Activated naive CD4-positive, alpha-beta T cell treated with anti-CD3 and anti-CD28 coated beads, Interleukin-2, amount 50 U/mL, for 16 hours (primary cell): ENCODE measurements around the gene FOXP1.

ENCODE experiments used
- DNase-seq: peaks from one replicate; pipeline ENCODE4 v3.0.0-alpha.2; 2020

FOXP1 gene

DNA sequence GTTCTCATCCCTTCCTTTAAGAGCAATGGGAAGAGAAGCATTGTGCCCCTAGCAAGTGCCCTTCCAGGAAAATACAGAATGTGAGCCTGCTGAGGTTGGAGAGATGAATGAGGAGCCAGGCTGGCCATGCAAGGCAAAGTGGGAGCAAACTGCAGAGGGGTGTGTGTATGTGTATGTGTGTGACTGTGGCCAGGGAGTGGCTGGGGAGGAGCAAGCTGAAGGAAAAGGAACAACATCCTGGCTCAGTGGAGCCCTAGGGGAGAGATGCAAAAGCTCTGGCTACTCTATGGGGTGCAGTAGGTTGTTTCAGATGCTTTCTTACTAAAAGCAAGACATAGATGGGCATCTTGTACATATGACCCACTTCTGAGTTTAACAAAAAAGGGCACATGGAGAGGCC, 20.6 kb downstream of the FOXP1 start:
- no peak for DNase-seq

DNA sequence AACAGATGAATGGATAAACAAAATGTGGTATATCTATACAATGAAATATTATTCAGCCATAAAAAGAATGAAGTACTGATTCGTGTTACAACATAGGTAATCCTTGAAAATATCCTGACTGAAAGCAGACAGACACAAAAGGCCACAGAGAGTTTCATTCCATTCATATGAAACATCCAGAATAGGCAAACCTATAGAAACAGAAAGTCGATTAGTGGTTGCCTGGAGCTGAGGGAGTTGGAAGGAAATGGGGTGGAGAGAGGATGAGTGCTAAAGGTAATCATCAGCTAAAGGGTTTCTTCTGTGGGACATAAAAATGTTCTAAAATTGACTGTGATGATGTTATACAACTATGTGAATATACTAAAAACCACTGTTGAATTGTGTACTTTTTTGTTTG, 22.9 kb downstream of the FOXP1 start:
- no peak for DNase-seq

DNA sequence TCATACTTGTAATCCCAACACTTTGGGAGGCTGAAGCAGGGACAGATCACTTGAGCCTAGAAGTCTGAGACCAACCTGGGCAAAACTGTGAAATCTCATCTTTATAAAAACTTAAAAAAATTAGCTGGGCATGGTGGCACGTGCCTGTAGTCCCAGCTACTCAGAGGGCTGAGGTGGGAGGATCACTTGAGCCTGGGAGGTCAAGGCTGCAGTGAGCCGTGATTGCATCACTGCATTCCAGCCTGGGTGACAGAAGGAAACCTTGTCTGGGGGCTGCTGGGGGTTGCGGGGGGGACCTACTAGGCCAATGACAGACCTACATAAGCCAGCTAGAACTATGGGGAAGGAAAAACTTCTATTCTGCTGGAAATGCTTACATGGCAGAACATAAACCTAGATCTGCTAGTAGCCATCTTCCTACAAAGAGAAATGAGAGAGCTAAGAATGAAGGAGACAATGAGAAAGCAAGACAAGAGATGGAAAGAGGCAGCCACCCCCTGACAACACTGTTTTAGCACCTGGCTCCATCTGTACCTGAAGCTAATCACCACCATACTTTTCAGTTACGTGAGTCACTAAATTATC, 23.9 kb downstream of the FOXP1 start:
- DNase-seq: no peak

DNA sequence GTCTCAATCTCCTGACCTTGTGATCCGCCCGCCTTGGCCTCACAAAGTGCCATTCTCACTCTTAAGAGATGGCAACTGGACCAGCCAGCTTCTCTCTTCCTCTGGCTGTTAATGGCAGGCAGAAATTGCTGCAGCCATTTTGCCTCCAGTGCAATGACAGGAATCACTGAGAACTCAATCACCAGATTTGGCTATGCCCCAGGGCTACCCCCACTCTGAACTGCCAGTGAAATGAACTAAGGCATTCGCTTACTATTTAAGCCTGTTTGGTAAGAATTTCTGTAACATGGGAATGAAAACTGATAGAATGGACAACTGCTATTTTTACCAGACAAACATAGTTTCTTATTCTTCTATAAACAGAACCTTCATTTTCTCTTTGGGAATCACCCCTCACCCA, 24.5 kb downstream of the FOXP1 start:
- no peak for DNase-seq

DNA sequence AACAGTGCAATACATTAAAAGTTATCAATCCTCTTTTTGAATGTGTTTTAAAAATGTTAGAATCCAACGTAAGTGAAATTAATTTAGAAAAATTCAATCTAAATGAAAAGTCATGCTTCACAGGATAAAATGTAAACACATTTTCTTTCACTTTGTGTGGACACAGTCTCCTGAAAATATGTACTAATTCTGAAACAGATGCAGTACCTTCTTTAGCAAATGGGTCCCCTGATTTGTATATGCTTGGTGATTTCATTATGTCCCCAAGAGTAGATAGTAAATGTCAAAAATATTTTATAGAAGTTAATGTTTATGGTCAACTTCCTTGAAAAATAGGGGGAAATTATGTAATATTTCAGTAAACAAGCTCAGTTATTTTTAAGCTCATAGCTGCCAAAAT, 28.9 kb downstream of the FOXP1 start:
- no peak for DNase-seq

DNA sequence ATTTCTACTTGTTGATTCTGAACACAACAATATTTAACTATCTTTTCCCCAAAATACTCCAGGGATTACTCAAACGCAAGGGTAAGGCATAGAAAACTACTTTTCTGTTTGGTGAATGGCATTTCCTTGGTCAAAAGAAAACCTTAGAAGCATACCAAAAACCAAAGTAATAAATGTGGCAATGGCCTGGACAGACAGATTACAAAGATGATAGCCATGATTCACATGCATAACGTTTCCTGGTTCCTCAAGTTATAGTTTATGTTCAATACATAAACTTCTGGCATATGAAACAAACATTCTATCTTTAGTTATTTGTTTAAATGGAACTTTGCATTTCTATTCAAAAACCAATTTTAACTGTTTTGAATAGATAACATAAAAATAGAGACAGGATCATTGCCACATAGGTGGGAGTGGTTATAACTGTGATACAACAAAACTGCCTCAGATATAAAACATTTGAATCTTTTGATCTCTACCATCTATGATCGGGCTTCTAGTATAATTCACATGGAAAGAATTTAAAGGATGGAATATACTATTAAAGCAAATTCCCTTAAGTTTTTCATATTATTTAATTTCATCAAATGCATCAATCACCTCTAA, 32.1 kb downstream of the FOXP1 start:
- DNase-seq: no peak

DNA sequence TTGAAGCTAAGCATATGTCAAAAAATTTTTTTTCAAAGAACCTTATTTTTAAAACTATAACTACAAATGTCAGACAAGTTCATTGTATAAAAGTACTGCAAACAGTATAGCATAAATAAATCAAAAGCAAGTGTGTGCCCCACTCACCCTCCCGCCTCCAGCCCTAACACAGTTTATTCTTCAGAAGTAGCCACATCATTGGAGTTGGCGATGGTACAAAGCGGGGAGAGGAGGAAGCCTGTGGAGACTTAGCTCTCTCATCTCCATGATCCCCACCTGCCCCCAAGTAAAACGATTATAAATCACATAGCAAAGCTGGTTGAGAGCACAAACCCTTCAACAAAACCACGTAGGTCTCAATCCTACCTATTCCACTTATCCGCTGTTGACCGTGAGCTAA, 33.6 kb downstream of the FOXP1 start:
- no peak for DNase-seq

DNA sequence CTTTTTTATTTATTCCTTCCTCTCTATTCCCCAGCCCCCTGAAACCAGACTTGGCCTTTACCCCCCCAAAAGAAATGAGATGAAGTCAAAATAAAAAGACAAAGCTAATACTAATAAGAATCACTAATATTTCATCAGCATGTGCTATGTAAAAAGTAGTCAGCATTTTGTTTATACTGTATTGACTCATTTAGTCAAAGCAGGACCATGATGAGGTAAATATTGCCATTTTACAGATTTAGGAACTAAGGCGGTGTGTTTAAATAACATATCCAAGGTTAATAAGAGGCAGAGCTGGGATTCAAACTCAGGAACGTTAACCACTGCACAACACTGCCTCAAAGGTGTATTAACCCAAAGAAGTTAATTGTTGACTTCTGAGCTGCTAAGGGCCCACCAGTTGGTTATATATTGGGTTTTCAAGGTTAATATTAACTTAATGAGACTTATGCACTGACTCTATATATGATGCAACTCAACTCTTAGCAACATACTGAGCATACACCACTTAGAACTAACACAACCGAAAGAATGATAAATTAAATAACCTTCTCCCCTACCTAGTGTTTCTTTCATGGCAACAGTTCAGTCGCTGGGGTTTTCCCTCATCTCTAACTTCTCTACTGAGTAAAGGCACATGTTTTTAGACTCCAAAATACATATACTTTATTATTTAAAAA, 34.7 kb downstream of the FOXP1 start:
- no peak for DNase-seq

DNA sequence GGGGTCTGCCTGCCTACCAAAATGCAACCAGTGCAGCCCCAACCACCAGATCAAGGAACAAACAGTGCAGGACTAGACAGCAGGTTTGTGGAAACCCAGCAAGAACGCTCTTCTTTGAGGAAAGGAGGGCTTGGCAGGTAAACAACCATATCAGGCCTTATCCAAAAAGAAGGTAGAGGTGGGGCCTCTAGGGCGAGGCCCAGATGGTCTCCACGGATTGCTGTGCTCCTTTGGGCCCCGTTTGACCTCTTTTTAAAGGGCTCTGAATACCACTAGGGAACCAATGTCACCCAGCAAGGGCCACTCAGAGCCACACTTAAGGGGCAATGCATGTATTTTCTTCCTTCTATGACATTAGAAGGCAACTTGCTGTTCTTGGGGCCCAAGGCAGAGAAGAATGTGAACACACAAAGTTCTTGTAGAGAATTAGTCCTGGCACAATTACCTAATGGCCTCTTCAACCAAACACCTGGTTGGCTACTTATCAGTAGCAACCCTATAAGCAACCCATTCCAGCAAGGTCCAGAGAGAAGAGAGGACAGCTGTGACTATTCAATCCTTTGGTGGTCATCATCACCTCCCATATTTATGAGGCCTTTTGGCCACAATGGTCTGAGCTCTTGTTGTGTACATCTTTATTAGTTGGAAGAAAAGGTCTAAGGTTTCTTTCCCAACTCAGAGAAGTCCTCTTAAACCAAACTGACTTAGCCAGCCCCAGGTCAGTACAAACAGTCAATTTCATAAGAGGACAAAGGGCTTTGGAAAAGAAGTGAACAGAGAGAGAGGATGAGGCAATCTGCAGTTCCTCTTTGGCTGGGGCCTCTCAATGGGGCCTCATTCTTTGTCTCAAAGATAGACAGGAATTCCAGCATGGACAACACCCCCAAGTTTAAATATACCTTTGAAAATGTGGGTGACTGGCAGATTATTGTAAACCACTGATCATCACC, 36.0 kb downstream of the FOXP1 start:
- no peak for DNase-seq

DNA sequence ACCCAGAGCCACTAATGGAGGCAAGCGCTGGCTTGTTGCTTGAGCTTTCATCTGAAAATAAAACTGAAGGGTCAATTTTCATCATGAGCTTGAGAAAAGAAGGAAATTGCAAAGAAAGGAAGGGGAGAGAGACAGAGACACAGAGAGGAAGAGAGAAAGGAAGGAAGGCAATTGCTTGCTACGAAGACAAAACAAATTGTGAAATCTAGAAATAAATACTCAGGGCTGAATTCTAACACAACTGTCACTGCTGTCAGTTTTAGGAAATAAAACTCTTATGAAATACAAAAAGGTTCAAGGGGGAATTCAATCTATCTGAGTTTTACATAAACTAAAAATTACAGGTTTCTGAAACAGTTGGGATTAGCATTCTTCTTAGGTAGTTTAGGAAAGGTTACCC, 36.7 kb downstream of the FOXP1 start:
- DNase-seq: no peak

DNA sequence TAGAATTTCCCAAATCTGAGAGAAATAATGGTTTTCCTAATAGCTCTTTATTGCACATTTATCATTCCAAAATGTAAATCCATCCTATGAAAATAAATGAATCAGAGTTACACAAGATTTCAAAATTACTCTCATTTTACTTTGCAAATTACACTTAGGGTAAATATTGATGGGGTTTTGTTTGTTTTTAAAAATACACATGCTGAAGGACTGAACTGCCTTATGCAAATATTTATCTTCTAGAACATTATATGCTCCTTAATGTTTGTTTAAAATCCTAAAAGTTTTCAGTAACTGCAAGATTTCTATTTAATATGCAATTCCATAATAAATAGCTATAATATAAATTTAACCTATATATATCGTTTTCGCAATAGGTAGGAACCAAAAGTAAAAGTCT, 38.2 kb downstream of the FOXP1 start:
- no peak for DNase-seq

DNA sequence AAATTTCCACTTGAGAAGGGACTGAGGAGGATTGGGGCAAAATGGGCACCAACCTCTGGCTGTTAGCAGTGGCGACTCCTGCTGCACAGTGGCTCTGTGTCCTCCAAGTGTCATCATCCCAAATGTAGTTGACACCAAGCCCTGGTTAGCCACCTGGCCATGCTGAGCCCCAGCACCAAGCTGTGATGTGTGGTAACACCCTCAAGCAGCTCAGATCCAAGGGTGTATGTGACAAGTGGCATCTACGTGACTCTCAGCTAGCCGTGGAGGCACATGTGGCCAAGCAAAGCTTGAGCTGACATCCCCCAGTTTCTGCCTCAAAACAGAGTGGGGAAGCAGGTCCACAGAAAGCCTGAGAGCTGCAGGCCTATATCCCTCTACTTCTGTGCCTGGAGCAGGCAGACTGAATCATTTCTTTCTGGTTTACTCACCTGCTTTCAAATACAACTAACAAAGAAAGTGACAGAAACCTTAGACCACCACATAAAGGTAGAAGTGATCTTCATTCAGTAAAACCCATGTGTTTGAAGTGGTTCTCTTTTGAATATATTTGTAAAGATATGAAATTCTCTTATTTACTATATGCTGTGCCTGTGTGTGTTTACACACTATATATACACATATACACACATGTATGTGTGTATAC, 40.0 kb downstream of the FOXP1 start:
- no peak for DNase-seq

DNA sequence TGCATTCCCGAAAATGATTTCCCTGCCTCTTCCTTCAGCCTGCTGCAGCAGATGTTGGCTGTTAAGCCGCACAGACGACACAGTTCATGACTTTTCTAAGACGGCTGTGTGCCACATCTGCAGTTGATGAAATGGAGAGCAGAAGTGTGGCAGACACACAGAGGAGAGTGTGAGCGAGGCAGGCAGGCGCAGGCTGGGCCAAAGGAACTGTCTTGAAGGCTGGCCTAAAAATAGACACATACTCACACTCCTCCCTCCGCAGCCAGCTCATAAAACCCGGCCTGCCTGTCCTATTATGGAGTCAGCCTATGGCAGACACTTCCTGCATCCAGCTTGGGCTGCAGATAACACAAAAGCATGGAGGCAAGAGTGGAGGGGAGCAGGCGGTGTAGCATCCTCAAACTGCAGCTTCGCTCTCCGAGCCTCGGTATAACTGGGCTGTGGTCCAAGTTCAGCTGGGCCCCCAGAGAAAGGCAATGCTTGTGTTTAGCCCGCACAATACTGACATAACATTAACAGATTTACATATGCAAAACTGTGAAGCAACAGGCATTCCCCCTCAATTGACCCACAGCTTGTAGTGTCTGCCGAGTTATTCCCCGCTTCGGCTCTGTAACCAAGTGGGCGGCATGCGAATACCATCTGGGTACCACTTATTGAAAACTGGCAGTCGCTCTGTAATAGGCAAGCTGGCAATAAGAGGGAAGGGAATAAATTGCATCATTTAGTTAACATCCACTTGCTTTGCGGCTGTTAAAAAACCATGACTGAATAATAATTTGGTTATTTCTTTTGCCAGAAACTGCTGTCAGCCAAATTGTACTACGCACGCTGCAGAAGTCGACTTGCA, 40.8 kb downstream of the FOXP1 start:
- no peak for DNase-seq

DNA sequence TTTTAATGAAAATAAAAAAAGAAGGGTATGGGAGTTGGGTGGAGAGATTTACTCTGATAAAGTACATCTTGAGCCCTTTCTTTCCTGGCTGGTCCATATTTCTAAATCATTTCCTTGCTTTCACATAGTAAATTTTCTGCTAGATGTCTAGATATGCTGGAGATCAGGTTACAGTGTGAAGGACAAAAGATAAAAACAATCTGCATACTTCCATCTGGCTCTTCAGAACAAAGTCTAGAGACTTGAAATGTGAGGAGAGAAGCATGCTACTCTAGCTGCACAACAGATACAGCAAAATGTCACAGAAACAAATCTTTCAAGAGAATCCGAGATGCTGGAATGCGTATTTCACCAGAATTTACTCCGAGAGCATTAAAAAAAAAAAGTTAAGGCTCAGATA, 42.2 kb downstream of the FOXP1 start:
- DNase-seq: no peak

DNA sequence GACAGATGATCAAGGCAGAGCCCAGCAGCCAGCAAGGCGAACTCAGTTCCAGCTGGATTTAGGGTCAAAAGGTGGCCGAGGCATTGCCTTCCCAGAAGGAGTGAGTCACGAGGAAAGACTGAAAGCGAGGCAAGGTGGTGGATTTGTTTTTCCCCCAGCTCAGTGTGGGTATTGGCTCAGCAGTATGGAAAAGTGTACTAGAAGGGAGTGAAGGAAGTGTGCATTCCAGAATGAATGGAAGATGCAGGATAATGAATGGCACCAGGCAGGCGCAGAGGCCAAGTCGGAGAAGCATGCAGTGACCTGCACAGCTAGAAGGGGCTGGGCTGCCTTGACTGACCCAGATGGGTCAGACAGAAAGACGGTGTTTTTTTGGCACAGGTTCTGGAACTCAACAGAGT, 46.3 kb downstream of the FOXP1 start:
- no peak for DNase-seq

DNA sequence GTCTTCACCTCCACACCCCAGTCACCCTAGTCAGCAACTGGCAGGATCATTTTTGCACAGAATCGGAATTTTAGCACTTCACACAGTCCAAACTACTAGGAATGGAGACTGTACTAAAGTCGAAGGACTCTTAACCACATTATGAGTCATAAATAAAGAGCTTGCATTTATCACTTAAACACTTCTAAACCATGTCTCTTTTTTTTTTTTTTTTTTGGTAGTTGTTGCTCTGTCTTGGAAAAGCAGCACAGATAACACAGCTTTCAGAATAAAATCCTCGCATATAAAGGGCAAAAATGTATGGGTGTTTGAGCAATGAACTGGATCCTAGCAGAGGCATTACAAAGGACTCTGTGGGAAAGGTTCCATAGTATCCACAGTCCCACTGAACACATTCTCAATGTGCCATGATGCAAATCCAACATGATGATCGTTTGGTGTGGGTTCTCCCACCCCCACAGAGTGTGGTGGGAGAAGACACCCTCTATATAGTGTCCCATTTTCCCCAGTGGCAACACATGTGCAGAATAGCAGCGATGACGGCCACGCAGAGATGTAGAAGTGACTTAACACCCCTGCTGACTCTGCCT, 47.1 kb downstream of the FOXP1 start:
- DNase-seq: no peak

DNA sequence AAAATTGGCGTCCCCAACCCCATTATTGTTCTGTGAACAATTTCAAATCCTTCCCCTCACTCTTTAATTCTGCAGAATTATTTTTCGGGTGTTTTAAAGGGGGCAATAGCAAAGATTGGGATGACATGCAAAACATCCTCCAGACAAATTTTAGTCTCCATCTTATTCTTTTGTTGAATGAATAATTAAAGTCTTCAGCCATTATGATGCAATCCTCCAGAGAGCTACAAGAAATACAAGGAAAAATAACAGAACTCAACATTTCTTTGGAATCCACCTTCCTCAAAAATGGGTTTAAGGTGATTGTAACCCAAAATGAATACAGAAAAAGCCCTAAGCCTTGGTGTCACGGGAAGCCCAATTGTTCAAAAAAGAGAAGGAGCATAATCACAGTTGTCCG, 49.9 kb downstream of the FOXP1 start:
- DNase-seq: no peak

DNA sequence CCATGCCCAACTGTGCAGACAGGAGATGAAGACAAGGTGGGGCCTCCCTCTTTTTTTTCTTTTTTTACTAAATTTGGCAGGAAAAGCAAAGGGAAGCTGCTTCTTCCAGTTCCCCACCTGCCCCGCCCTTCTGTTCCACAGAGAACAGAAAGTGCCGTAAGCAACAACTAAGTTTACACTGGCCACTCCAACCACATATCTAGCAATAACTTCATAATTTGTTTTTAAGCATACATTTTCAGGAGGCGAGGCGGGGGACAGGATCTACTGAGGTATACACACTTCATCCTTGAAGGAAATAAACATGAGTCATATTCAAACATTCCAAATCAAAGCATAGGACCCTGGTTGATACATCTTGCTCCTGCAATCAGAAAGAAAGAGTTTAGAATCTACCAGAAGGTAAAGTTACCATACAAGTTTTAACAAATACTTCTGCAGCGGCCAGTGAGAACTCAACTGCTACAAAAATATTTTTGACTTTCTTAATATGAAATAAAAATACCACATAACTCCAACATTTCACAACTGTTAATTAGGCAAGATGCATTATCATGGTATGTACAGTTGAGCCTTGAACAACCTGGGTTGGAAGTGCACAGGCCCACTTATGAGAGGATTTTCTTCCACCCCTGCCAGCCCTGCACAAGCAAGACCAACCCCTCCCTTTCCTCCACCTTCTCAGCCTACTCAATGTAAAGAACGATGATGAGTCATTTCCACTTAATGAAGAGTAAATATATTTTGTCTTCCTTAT, 50.7 kb downstream of the FOXP1 start:
- DNase-seq: no peak

DNA sequence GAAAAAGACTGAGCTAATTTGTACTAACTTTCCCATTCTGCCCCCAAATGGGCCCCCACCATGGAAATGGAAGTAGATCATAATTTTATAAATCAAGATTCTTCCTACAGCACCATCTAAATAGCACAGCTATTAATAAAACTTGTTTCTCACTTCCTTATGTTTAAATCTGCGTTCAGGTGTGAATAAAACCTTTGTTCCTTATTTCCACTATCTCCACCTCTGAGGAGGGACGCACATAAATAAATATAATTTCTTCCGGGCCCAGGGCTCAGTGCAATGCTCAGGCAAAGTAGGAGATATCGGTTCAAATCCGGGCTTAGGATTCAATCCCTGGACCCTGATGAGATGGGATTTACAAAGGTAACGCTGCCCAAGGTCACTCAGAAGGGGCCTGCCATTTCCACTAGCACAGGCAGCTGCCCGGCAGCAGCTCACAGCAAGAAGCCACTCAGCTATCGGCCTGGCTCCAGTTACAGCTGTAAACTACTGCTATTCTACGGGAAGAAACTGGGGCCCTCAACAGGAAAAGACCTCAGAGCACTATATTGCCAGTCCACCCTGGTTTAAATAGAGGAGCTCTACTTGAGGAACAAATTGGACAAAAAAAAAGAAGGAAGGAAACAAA, 52.5 kb downstream of the FOXP1 start:
- no peak for DNase-seq

DNA sequence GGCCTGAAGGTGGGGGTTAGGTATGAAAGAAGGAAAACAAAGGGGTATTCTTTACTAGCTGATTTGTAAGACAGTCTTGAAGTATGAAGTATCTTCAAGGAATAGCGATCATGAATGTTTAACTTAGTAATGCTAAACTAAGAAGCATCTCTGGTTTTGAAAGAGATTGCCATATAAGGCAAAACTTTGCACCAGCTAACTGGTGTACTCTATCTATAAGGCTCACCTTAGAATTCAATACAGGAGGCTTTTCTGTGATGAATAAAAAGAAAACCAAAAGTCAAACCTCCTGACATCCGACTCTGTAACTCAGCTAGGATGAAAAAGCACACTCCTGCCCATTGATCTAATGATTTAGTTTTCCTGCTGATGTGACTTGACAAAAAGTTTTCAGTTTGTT, 54.7 kb downstream of the FOXP1 start:
- no peak for DNase-seq
